Neuron (in vitro differentiated cells): ENCODE measurements around the gene DSCAML1.

ENCODE experiments used
- H2AFZ ChIP-seq: one replicate; pipeline ENCODE4 v1.6.1; 2013; ENCODE audit warnings: low read depth, mild to moderate bottlenecking, inconsistent platforms, low read length, moderate library complexity
- H3K27me3 ChIP-seq: one replicate; pipeline ENCODE4 v1.6.1; 2013; ENCODE audit warnings: low read length; ENCODE audit not compliant: insufficient read depth
- H3K36me3 ChIP-seq: one replicate; pipeline ENCODE4 v1.6.1; 2013; ENCODE audit warnings: low read length; ENCODE audit not compliant: insufficient read depth
- H3K4me1 ChIP-seq: one replicate; pipeline ENCODE4 v1.6.1; 2013; ENCODE audit warnings: low read length; ENCODE audit not compliant: insufficient read depth
- H3K4me3 ChIP-seq: 2 replicates; pipeline ENCODE4 v1.5.1; 2013; ENCODE audit warnings: mild to moderate bottlenecking, low read length, moderate library complexity
- H3K9me3 ChIP-seq: one replicate; pipeline ENCODE4 v1.6.1; 2013; ENCODE audit warnings: low read length

The DSCAML1 gene

DNA sequence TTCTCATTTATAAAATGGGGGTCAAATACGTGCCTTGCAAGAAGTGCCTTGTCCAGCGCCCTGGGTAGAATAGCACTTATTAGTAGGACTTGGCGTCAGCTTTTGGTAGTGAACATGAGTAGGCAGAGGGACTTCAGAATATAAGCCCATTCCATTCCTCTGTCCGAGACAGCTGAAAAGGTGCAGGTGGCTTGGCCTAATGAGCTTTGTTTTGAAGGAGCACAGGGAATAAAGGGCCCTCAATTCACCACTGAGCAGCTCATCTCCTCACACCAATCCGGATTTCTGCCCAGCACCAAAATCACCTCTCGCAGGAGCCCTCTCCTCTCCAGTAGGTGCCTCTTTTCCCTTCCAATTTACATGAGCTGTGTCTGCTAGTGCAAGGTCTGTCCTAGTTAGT lies 91.2 kb downstream of the DSCAML1 start:
- Histone ChIP-seq H3K36me3 (no peaks in the 10 kb centered on the region), H3K9me3 (no peaks in the 10 kb centered on the region), H2AFZ (no peak overlapping the region), H3K4me3 (no peak overlapping the region), H3K27me3 (peaks cover 12% of the 10 kb centered on the region), H3K4me1 (peaks cover 7% of the 10 kb centered on the region)

DNA sequence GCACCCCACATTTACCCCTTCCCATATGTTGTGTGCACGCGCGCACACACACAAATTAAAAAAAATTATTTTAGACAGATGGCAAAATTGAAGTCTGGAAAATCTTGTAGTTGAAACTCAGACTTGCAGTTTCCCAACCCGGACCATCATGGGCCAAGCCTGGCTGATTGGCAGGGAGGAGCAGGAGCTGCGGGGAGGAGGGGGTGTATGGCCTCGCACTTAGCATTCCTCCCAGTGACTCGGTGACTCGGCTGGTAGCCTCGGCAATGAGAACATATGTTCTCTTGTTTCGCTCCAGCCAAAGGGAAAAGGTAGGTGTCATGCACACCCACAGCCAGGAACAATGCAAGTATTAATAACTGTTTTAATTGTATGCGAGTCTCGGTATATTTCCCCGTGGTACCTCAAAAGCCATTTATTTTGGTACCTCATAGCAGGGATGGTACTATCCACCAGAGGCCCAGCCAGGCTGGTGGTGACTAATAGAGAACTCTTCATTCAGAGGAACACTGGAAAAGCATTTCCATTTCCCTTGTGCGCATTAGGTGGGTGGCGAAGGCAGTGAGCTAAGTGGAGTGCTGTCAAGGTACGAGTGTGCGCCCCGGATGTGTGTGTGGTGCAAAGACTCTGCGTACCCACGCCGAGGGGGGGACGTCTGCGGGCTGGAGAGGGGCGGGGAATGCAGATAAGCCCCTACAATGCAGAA lies 92.5 kb downstream of the DSCAML1 start:
- no peak overlapping the region for H3K4me3 ChIP-seq
- H2AFZ ChIP-seq: no peak overlapping the region
- H3K36me3 ChIP-seq: no peaks in the 10 kb centered on the region
- peaks cover 9% of the 10 kb centered on the region for H3K27me3 ChIP-seq
- H3K9me3 ChIP-seq: no peaks in the 10 kb centered on the region
- peaks cover 7% of the 10 kb centered on the region for H3K4me1 ChIP-seq

DNA sequence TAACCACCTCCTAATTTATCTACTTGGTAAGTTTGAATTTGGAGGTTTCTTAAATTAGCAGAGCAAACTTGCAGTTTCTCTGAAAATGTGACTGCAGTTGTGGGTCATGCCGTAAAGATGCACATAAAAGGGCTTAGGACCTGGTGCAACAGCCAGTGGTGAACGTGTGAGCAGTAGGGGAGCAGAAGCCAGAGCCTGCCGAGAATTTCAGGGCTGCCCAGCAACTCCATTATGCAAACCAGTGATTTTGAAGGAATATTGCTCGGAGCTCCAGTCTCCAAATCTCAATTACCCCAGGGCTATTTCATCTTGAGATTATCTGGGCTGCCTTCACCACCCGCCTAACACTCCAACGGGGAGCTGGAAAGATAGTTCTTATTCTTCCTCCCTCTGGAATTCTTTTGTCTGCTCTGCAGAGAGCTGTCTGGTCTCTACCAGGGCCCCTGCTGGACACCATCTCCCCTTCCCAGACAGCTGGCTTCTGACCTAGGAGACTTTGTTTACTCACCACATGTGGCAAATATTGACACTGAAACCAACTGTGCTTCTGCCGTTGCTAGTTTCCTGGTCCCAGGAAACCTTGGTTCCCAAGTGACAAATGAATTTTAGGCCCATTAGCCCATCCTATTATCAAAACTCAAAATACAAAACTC lies 93.9 kb downstream of the DSCAML1 start:
- peaks cover 8% of the 10 kb centered on the region for H3K27me3 ChIP-seq
- H3K4me1 ChIP-seq: peaks cover 7% of the 10 kb centered on the region
- no peaks in the 10 kb centered on the region for H3K36me3 ChIP-seq
- H2AFZ ChIP-seq: no peak overlapping the region
- no peak overlapping the region for H3K4me3 ChIP-seq
- no peaks in the 10 kb centered on the region for H3K9me3 ChIP-seq

GRCh38 chr11:117701781-117702180 lies 95.2 kb downstream of the DSCAML1 start:
- H3K4me1 ChIP-seq: peaks cover 7% of the 10 kb centered on the region
- H2AFZ ChIP-seq: no peak overlapping the region
- no peak overlapping the region for H3K4me3 ChIP-seq
- H3K36me3 ChIP-seq: no peaks in the 10 kb centered on the region
- no peaks in the 10 kb centered on the region for H3K9me3 ChIP-seq
- peaks cover 1% of the 10 kb centered on the region for H3K27me3 ChIP-seq

- Histone ChIP-seq H3K36me3 (no peaks in the 10 kb centered on the region), H3K4me3 (no peak overlapping the region), H2AFZ (no peak overlapping the region), H3K9me3 (no peaks in the 10 kb centered on the region), H3K4me1 (peaks cover 7% of the 10 kb centered on the region), H3K27me3 (peaks cover 3% of the 10 kb centered on the region)
These were observed 96.5 kb downstream of the DSCAML1 start for GRCh38 chr11:117700551-117700950.

GRCh38 chr11:117697319-117697718 lies 99.7 kb downstream of the DSCAML1 start:
- Histone ChIP-seq H3K4me3 (no peak overlapping the region), H3K9me3 (no peaks in the 10 kb centered on the region), H2AFZ (no peak overlapping the region), H3K27me3 (peaks cover 5% of the 10 kb centered on the region), H3K36me3 (no peaks in the 10 kb centered on the region), H3K4me1 (no peaks in the 10 kb centered on the region)

GRCh38 chr11:117696540-117696939 lies 100.5 kb downstream of the DSCAML1 start:
- Histone ChIP-seq H3K27me3 (peaks cover 9% of the 10 kb centered on the region), H3K9me3 (no peaks in the 10 kb centered on the region), H2AFZ (no peak overlapping the region), H3K4me3 (no peak overlapping the region), H3K4me1 (no peaks in the 10 kb centered on the region), H3K36me3 (no peaks in the 10 kb centered on the region)

- Histone ChIP-seq H2AFZ (no peak overlapping the region), H3K4me1 (no peaks in the 10 kb centered on the region), H3K27me3 (peaks cover 13% of the 10 kb centered on the region), H3K4me3 (no peak overlapping the region), H3K36me3 (no peaks in the 10 kb centered on the region), H3K9me3 (no peaks in the 10 kb centered on the region)
These were observed 103.7 kb downstream of the DSCAML1 start for GRCh38 chr11:117693344-117693743.

- Histone ChIP-seq H3K27me3 (peaks cover 13% of the 10 kb centered on the region), H3K4me3 (no peak overlapping the region), H3K36me3 (no peaks in the 10 kb centered on the region), H3K4me1 (no peaks in the 10 kb centered on the region), H2AFZ (no peak overlapping the region), H3K9me3 (no peaks in the 10 kb centered on the region)
These were observed 105.5 kb downstream of the DSCAML1 start for GRCh38 chr11:117691516-117691915.

DNA sequence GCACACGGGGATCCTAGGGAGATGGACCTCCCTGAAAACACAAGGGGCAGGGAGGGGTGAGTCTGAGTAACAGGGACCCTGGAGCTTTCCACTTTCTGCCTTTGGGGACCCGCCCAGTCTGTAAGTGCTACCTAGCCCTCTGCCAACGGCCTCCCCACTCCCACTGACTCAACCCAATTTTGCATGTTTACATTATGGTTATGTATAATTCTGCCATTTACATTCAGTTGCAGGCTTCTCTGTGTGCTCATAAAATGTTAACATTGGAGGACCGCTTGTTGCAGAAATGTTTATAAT lies 105.8 kb downstream of the DSCAML1 start:
- Histone ChIP-seq H3K4me3 (no peak overlapping the region), H3K4me1 (no peaks in the 10 kb centered on the region), H3K27me3 (peaks cover 11% of the 10 kb centered on the region), H3K9me3 (no peaks in the 10 kb centered on the region), H3K36me3 (no peaks in the 10 kb centered on the region), H2AFZ (no peak overlapping the region)

DNA sequence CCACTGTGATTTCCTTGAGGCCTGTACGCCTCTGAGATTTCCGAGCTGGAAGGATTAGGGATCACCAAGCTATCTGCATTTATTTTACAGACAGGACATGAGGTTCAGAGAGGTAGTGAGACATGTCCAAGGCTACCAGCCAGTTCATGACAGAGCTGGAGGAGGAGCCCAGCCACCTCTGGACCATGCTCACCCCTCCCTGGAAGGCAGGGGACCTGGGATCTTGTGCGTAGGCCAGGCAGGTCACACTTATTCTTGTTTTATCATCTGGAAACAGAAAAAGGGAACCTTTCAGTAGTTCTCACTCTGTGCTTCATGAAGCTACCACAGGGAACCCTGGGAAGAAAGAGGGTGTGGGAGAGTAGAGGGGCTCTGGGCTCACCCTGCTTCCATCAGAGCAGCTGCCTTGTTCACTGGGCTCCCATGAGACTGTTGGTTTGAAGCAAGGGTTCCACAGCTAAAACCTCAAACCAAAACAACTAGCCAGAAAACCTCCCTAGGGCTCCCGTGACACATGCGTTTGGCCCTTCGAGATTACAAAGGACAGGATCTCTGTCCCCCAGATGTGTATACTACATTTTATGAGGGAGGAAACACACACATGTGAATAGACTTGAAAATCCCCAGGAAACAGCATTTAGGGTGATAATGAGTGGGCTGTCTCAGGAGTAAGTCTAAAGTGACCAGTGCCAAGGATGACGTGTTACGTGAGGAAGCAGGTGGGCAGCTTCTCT lies 106.4 kb downstream of the DSCAML1 start:
- Histone ChIP-seq H3K9me3 (no peaks in the 10 kb centered on the region), H3K27me3 (peaks cover 11% of the 10 kb centered on the region), H2AFZ (no peak overlapping the region), H3K4me1 (no peaks in the 10 kb centered on the region), H3K4me3 (no peak overlapping the region), H3K36me3 (no peaks in the 10 kb centered on the region)

- H2AFZ ChIP-seq: no peak overlapping the region
- H3K27me3 ChIP-seq: peaks cover 11% of the 10 kb centered on the region
- no peaks in the 10 kb centered on the region for H3K9me3 ChIP-seq
- no peak overlapping the region for H3K4me3 ChIP-seq
- H3K4me1 ChIP-seq: no peaks in the 10 kb centered on the region
- no peaks in the 10 kb centered on the region for H3K36me3 ChIP-seq
These were observed 108.7 kb downstream of the DSCAML1 start for GRCh38 chr11:117688255-117688797.

- Histone ChIP-seq H3K27me3 (peaks cover 11% of the 10 kb centered on the region), H2AFZ (no peak overlapping the region), H3K9me3 (no peaks in the 10 kb centered on the region), H3K4me3 (no peak overlapping the region), H3K36me3 (no peaks in the 10 kb centered on the region), H3K4me1 (no peaks in the 10 kb centered on the region)
These were observed 109.2 kb downstream of the DSCAML1 start for GRCh38 chr11:117687776-117688175.
